ENCODE measurements around the gene PRMT7. TPM values are rescaled to one million over a fixed set of nuclear protein-coding genes. Genes with fewer than 3 reads are reported as not detected.

Gene PRMT7
- total RNA-seq, 6 donors from 2014 or later = 26.9 to 166 (median 38.8) TPM

- TF ChIP-seq POLR2A (IDR thresholded peaks at IDR 0.05) (no peak), EP300 (IDR thresholded peaks at IDR 0.05) (no peak), CTCF (IDR thresholded peaks at IDR 0.05) (no peak), POLR2AphosphoS5 (IDR thresholded peaks at IDR 0.05) (no peak)
- WGBS, 2 donors = 94 to 95% methylated on average over 3 of the region's 3 CpGs
- ATAC-seq (ENCODE audit: low FRiP score in 2 of 2) = no peak
These were observed 61.5 kb downstream of the PRMT7 start for GRCh38 chr16:68372381-68372720.

GRCh38 chr16:68372806-68373205 is 62.0 kb downstream of the PRMT7 start:
- TF ChIP-seq POLR2AphosphoS5 (IDR thresholded peaks at IDR 0.05) (no peak), POLR2A (IDR thresholded peaks at IDR 0.05) (no peak), CTCF (IDR thresholded peaks at IDR 0.05) (no peak), EP300 (IDR thresholded peaks at IDR 0.05) (no peak)
- no peak overlapping the region for H3K27ac ChIP-seq
- no peaks in the 10 kb centered on the region for H3K27me3 ChIP-seq
- H3K9me3 ChIP-seq = no peaks in the 10 kb centered on the region
- H3K36me3 ChIP-seq = no peaks in the 10 kb centered on the region
- DNase-seq = peak in 1 of 2 donors; percentile 48
- H3K4me3 ChIP-seq = no peak overlapping the region
- peaks cover 0 to 11% (median 3%) of the 10 kb centered on the region in 4 donors for H3K4me1 ChIP-seq
- ATAC-seq (ENCODE audit: low FRiP score in 2 of 2) = no peak
- WGBS, 2 donors = 100% methylated on average over 1 to 3 of the region's 8 CpGs

More at GRCh38 chr16:68372381-68372720, 61.5 kb downstream of the PRMT7 start:
- H3K4me3 ChIP-seq = no peak overlapping the region
- H3K36me3 ChIP-seq = no peaks in the 10 kb centered on the region
- no peaks in the 10 kb centered on the region for H3K9me3 ChIP-seq
- no peak overlapping the region for H3K27ac ChIP-seq
- DNase-seq = no peak
- H3K27me3 ChIP-seq = no peaks in the 10 kb centered on the region
- H3K4me1 ChIP-seq = peaks cover 0 to 11% (median 3%) of the 10 kb centered on the region in 4 donors

GRCh38 chr16:68373528-68374245 is 62.9 kb downstream of the PRMT7 start:
- Histone ChIP-seq H3K36me3 (no peaks in the 10 kb centered on the region), H3K9me3 (no peaks in the 10 kb centered on the region), H3K4me1 (peaks cover 0 to 11% (median 3%) of the 10 kb centered on the region in 4 donors), H3K27me3 (no peaks in the 10 kb centered on the region), H3K27ac (no peak overlapping the region), H3K4me3 (no peak overlapping the region)
- peak in 1 of 2 donors; percentile 31 for DNase-seq
- WGBS, 2 donors = 87 to 89% methylated on average over 15 to 18 of the region's 18 CpGs
- no peak for ATAC-seq (ENCODE audit: low FRiP score in 2 of 2)
- TF ChIP-seq CTCF (IDR thresholded peaks at IDR 0.05) (no peak), POLR2A (IDR thresholded peaks at IDR 0.05) (no peak), EP300 (IDR thresholded peaks at IDR 0.05) (no peak), POLR2AphosphoS5 (IDR thresholded peaks at IDR 0.05) (no peak)

- peaks cover 0 to 9% (median 3%) of the 10 kb centered on the region in 4 donors for H3K4me1 ChIP-seq
- no peak for ATAC-seq (ENCODE audit: low FRiP score in 2 of 2)
- DNase-seq = peak in 1 of 2 donors; percentile 49
- no peaks in the 10 kb centered on the region for H3K27me3 ChIP-seq
- WGBS, 2 donors = 89 to 90% methylated on average over 6 to 10 of the region's 10 CpGs
- no peak overlapping the region for H3K4me3 ChIP-seq
- TF ChIP-seq CTCF (IDR thresholded peaks at IDR 0.05) (no peak), EP300 (IDR thresholded peaks at IDR 0.05) (no peak), POLR2AphosphoS5 (IDR thresholded peaks at IDR 0.05) (no peak), POLR2A (IDR thresholded peaks at IDR 0.05) (no peak)
- H3K9me3 ChIP-seq = no peaks in the 10 kb centered on the region
- no peaks in the 10 kb centered on the region for H3K36me3 ChIP-seq
- no peak overlapping the region for H3K27ac ChIP-seq
These were observed 63.5 kb downstream of the PRMT7 start for GRCh38 chr16:68374246-68374805.

Measured in upper lobe of left lung (tissue), 6 donors.